ENCODE results near the gene MYO10. TPM values are rescaled to one million over a fixed set of nuclear protein-coding genes. Genes with fewer than 3 reads are reported as not detected.

MYO10 gene
- total and polyA plus RNA-seq, 2 of the 8 experiments (the other 6 are each of a cell fraction or from before 2014, with no cell fraction given), result 21.5 to 107 TPM

DNA sequence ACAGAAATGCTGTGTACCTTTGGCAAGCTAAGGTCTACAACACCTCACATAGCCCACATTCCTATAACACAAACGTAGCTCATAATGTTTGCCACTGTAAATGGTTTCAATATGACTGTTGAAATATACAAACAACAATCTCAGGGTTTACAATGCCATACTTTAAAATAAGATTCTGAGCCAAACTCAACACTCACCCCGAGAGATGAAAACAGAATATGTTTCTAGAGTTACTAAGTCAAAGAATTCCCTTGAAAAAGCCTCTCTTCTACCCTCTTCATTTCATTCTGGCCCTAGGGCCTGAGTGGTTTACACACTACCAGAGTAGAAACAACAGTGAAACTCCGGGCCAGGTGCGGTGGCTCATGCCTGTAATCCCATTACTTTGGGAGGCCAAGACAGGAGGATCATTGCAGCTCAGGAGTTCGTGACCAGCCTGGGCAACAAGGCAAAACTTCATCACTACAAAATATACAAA is 72.6 kb downstream of the MYO10 start:
- H4K91ac ChIP-seq (replicated peaks; ENCODE audit: insufficient read length, low read length), result no peak overlapping the region
- no peak for FAIRE-seq
- H2BK5ac ChIP-seq (ENCODE audit: low read depth, low read length), result 0 out of 2 replicates have a peak overlapping the region, but pooled peaks have one; percentile 63
- no peak overlapping the region for H3K4me3 ChIP-seq (ENCODE audit: extremely low read depth in 1 of 4, insufficient read depth in 2 of 4, low read depth in 3 of 4, low read length in 4 of 4)
- ChIA-PET CTCF (ENCODE audit: partially characterized antibody) (interaction anchor here (1.0 to 1.3 kb wide), 2 partner anchors 19 to 20 kb away, joined by 3 read pairs; no protein-coding TSS in a partner anchor), POLR2A (ENCODE audit: partially characterized antibody) (interaction anchor here (1.4 kb wide), 1 partner anchor 37 kb away, joined by 3 read pairs; no protein-coding TSS in a partner anchor)
- TF ChIP-seq NANOG (IDR thresholded peaks at IDR 0.05; ENCODE audit: insufficient read depth, low read depth, low read length, poor library complexity, severe bottlenecking) (no peak), JUN (IDR thresholded peaks at IDR 0.05; ENCODE audit: low read depth, low read length) (no peak), EGR1 (IDR thresholded peaks at IDR 0.05; ENCODE audit: borderline replicate concordance, low read depth, low read length) (no peak), SIRT6 (IDR thresholded peaks at IDR 0.05; ENCODE audit: low read length) (no peak), RBBP5 (IDR thresholded peaks at IDR 0.05; ENCODE audit: borderline replicate concordance, low read depth, low read length) (no peak)
- TF ChIP-seq, protein P1, sequence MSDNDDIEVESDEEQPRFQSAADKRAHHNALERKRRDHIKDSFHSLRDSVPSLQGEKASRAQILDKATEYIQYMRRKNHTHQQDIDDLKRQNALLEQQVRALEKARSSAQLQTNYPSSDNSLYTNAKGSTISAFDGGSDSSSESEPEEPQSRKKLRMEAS (IDR thresholded peaks at IDR 0.05), result no peak
- no peak overlapping the region for H2AFZ ChIP-seq (ENCODE audit: low read length)
- no peaks in the 10 kb centered on the region for H4K20me1 ChIP-seq (replicated peaks in 1 of 2; ENCODE audit: control insufficient read depth in 1 of 2, insufficient read depth in 2 of 2, low read length in 2 of 2)
- no peak overlapping the region for H4K5ac ChIP-seq (ENCODE audit: insufficient read length, low read depth, low read length)
- H3K56ac ChIP-seq (replicated peaks; ENCODE audit: insufficient read length, low read depth, low read length), result no peak overlapping the region
- H2BK20ac ChIP-seq (ENCODE audit: low read length), result no peak overlapping the region
- no peak for DNase-seq (ENCODE audit: low read depth in 1 of 2, low spot score in 2 of 2)
- H3K23ac ChIP-seq (ENCODE audit: insufficient read length), result no peak overlapping the region
- H4K8ac ChIP-seq (ENCODE audit: extremely low read depth, insufficient read depth, low read length), result no peak overlapping the region
- peaks cover 11 to 34% (median 24%) of the 10 kb centered on the region in 4 experiments for H3K4me1 ChIP-seq (replicated peaks in 1 of 4; ENCODE audit: control insufficient read depth in 3 of 4, insufficient read depth in 4 of 4, low read length in 3 of 4)
- H3K4me2 ChIP-seq (ENCODE audit: insufficient read depth in 1 of 2, low read depth in 2 of 2, low read length in 2 of 2), result no peak overlapping the region
- 92% methylated on average over 5 of the region's 5 CpGs; no CpG with 5 or more reads in 1 of the 2 experiments for WGBS, 2 experiments (ENCODE audit: extremely low coverage in 1 of 2, insufficient coverage in 1 of 2, insufficient read length in 1 of 2, insufficient replicate concordance in 2 of 2, low coverage in 1 of 2, low lambda C conversion rate in 2 of 2, missing lambda C conversion rate in 1 of 2)
- no peaks in the 10 kb centered on the region for H3K36me3 ChIP-seq (ENCODE audit: control insufficient read depth in 2 of 4, insufficient read depth in 4 of 4, low read length in 3 of 4)
- no peak overlapping the region for H2BK12ac ChIP-seq (ENCODE audit: low read depth, low read length)
- peaks cover 8% of the 10 kb centered on the region for H3K79me1 ChIP-seq (ENCODE audit: low read depth, low read length)
- H2AK5ac ChIP-seq (ENCODE audit: low read depth, low read length), result no peak overlapping the region
- H2BK120ac ChIP-seq (replicated peaks; ENCODE audit: low read depth, low read length), result no peak overlapping the region
- H3K27ac ChIP-seq (ENCODE audit: low read depth, low read length), result no peak overlapping the region
- no peaks in the 10 kb centered on the region for H3K23me2 ChIP-seq (ENCODE audit: low read depth, low read length)
- H3K27me3 ChIP-seq (replicated peaks in 1 of 4; ENCODE audit: control insufficient read depth in 3 of 4, extremely low read depth in 1 of 4, insufficient read depth in 3 of 4, low read length in 3 of 4), result no peaks in the 10 kb centered on the region
- H3K14ac ChIP-seq (ENCODE audit: insufficient read length), result no peak overlapping the region
- no peak overlapping the region for H3K18ac ChIP-seq (ENCODE audit: extremely low read depth, low read length)
- no peak overlapping the region for H2BK15ac ChIP-seq (ENCODE audit: low read length)
- H3K9ac ChIP-seq (replicated peaks in 1 of 4; ENCODE audit: extremely low read depth in 1 of 4, low read depth in 3 of 4, low read length in 3 of 4), result no peak overlapping the region
- no peak overlapping the region for H3K4ac ChIP-seq (replicated peaks; ENCODE audit: insufficient read length, low read depth, low read length)
- H3K79me2 ChIP-seq (ENCODE audit: control insufficient read depth in 1 of 2, insufficient read depth in 2 of 2, low read length in 2 of 2), result peaks cover 0 to 36% of the 10 kb centered on the region in 2 experiments; a peak in 2 of 4 replicates
- no peaks in the 10 kb centered on the region for H3K9me3 ChIP-seq (ENCODE audit: insufficient read depth in 2 of 2, low read depth in 1 of 2, low read length in 1 of 2)
